GM11168 (cell line): ENCODE measurements around the gene ZBTB20.

Source experiments
- in situ Hi-C: fragments of 300-500 bp; cut with MboI; formaldehyde crosslinking; loops from one replicate; pipeline ENCODE4 v1.12.0; 2022; ENCODE audit warnings: low sequenced_read_pairs; ENCODE audit not compliant: unreplicated experiment

ZBTB20 gene

GRCh38 chr3:114449271-114450007, 697.6 kb downstream of the ZBTB20 start:
- in situ Hi-C loops, result no loop called here

DNA sequence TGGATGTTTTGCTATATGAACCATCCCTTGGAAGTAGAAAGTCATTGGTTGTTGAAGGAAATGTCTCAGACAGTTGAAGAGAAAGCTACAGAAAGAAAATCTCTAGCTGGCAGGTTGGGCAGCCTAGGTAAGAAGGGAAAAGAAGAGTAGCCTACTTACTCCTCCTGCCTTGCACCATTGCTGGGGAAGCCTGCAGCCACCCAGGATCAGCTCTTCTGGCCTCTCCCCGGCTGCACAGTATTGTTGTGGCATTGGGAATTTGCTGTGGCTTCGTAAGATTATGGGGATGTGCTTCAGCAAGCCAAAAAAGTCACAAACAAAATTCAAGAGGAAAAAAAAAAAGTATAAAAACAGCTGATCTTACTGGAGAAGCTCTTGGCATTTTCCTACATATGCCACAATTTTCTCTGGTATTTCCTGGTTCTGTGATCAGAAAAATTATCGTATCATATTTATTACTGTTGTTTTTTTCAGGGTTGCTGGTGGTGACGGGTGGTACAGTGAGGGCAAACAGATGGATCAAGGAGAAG, 699.1 kb downstream of the ZBTB20 start:
- in situ Hi-C loops, result no loop called here

- in situ Hi-C loops, result no loop called here
These were observed 699.5 kb downstream of the ZBTB20 start for GRCh38 chr3:114447545-114447944.

DNA sequence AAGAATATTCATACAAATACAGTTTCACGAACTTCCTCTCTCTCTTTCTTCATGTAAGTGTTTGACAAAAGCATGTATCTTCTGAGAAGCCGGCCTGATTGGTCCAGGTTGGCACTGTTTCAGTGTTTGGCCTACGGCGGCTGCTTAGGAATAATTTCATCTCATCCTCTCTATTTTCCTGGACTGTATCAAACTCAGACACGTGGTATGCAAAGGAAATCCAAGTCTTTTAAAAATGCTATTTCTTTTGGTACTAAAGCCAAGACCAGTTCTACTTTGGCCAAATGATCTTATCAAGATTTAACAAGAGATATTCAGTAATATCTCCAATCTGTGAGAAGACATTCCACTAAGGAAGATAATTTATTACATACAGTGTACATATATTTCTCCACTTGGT, 700.5 kb downstream of the ZBTB20 start:
- in situ Hi-C loops, result no loop called here

DNA sequence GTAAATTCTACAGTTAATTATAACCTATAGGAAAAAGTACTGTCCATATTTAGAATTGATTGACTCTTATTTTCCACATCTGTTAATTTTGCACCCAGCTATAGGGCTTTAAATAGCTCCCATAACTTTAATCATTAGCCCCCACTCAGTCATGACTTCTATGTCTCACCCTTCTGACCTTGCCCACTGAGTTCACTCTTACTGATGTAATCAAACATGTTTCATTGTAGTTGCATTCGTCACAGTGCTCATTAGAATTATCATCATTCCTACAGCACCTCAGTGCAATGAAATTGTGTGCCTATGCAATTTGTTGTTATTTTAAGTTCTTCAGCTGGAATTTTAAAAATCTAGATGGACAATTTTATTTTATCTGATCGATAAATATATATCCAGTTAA, 701.9 kb downstream of the ZBTB20 start:
- in situ Hi-C loops, result no loop called here

- in situ Hi-C loops, result no loop called here
These were observed 702.9 kb downstream of the ZBTB20 start for GRCh38 chr3:114444216-114444615.

- in situ Hi-C loops, result no loop called here
These were observed 704.8 kb downstream of the ZBTB20 start for GRCh38 chr3:114442246-114442645.

GRCh38 chr3:114441386-114441785, 705.7 kb downstream of the ZBTB20 start:
- in situ Hi-C loops, result no loop called here

DNA sequence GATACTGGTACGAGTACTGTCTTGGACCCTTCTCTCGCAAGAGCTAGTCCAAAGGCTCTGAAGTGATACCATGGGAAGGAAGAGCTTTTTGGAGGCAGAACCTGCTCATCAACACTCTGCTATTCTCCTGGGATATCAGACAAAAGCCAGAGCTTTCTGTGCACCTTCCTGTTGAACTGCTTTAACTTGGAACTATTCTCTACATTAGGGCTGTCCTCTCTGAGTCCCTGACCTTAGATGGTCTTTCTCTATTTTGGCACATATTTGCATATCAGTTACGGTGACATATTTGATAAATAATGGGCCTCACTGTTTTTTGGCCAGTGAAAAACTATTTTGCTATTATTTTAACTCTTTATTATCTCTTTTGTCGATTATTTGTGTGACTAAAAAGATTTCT, 706.4 kb downstream of the ZBTB20 start:
- in situ Hi-C loops, result no loop called here

GRCh38 chr3:114439284-114439683, 707.8 kb downstream of the ZBTB20 start:
- in situ Hi-C loops, result no loop called here

- in situ Hi-C loops, result no loop called here
These were observed 709.2 kb downstream of the ZBTB20 start for GRCh38 chr3:114437897-114438296.

GRCh38 chr3:114436182-114436581, 710.9 kb downstream of the ZBTB20 start:
- in situ Hi-C loops, result no loop called here

GRCh38 chr3:114435386-114436115, 711.5 kb downstream of the ZBTB20 start:
- in situ Hi-C loops, result no loop called here

DNA sequence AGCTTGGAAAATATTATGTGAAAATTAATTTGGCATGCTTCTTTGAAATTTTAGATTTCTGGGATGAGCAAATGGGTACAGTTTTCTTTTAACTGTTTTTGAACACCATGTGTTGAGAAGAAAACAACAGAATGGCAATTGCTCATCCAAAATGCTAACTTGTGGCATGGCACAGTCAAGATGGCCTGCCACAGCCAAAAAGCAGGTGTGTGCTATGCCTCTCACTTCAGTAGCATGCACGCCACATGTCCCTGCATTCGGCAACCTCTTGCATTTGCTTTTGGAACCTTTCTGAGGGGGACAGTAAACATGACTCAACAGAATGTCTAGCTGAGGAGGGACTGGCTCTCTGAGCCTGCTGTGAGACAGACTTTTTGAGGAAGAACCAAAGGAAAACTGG, 714.8 kb downstream of the ZBTB20 start:
- in situ Hi-C loops, result no loop called here

DNA sequence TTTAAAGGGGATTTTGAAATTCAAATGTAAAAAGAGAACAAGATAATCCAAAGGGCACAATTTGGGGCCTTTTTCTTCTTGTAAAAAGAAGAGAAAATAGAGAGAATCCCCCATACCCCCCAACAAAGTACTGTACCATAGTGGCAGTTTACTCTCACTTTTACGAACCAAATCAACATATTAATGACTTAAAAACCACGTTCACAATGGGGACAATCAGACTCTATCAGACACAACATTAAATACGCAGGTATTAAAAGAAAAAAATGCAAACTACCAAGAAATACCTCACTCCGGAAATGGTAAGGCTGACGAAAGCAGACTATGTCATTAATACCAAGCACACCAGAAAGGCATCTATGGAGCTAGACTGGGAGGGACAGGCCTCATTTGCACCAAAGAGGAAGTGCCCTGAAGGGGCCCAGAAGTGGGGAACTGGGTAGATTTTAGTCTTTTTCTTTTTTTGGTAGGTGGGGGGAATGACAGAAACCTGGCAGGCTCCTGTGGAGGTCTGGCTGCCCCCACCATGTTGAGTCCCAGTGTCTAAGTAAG, 719.0 kb downstream of the ZBTB20 start:
- in situ Hi-C loops, result no loop called here

- in situ Hi-C loops, result no loop called here
These were observed 719.6 kb downstream of the ZBTB20 start for GRCh38 chr3:114427285-114428043.

- in situ Hi-C loops, result no loop called here
These were observed 722.8 kb downstream of the ZBTB20 start for GRCh38 chr3:114424337-114424736.

DNA sequence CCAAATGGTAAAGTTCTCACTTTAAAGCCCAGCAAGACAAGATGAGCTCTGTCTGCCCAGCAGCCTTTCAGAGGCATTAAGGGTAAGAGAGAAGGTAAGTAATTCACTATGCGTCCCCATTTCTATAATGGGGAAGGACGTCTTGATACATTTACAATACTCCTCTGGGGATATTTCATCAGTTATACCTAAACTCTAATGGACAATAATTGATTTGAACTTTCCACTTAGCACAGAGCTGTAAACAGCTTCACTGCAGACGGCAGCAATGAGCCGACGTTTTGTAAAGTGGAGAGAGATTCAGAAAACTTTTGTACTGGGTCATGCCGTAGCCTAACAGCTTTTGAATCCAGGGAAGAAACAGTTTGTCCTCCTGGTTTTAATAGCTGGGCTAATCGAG, 725.9 kb downstream of the ZBTB20 start:
- in situ Hi-C loops, result no loop called here

- in situ Hi-C loops, result no loop called here
These were observed 727.0 kb downstream of the ZBTB20 start for GRCh38 chr3:114420072-114420471.

DNA sequence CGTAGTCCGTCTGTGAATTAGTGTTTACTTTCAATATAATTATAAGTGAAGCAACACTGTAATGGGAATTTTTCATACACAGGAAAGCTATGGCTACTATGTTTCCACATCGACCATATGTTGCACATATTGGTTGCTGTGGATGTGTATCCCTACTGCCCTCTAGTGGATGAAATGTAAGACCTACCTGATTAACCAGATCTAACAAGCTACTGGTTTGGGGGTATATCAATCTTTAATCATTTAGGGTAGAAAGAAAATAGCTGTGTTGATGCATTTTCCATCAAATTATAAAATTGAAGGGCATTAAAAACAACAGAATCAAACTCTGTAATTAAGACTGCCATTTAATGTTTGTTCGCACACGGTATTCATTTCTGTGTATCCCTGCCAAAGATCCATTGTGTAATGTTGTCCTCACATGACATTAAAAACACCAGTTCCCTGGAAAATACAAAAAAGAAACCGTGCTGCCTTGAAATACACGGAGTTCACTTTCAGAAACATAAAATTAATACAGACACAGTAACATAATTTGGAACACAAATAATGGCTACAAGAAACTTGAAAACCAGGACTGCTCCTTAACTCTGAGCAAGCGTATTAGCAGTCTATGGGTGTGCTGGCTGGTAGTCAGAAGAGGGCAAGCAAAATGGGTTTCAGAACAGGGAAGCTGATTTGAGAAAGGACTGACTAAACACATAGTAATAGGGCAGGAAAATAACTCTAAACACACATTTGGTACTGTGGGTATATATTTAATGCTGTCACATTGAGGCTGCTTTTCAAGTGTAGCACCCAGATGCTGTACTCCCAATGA, 728.2 kb downstream of the ZBTB20 start:
- in situ Hi-C loops, result no loop called here
